22Rv1 (cell line): ENCODE results near the gene RFC4.
A peak's percentile ranks its signal among the peaks of the same experiment; 100 is the strongest.
"Not testable (repeated sequence)": the region's sequence is repeated elsewhere in the genome, so short reads cannot be mapped to it uniquely, and the experiment has no call there.

Source experiments
- H3K27ac ChIP-seq: fragments of 450-650 bp; 2 replicates; pipeline ENCODE4 v1.5.1; 2017
- ZFX ChIP-seq: fragments of 450-650 bp; IDR thresholded peaks from 2 replicates; pipeline ENCODE4 v1.6.1; 2017; ENCODE audit warnings: antibody characterized with exemption, borderline replicate concordance
- TF ChIP-seq, protein P1 (sequence below): fragments of 450-650 bp; IDR thresholded peaks from 2 replicates; pipeline ENCODE4 v1.5.1; 2017; ENCODE audit warnings: mild to moderate bottlenecking

Gene RFC4

DNA sequence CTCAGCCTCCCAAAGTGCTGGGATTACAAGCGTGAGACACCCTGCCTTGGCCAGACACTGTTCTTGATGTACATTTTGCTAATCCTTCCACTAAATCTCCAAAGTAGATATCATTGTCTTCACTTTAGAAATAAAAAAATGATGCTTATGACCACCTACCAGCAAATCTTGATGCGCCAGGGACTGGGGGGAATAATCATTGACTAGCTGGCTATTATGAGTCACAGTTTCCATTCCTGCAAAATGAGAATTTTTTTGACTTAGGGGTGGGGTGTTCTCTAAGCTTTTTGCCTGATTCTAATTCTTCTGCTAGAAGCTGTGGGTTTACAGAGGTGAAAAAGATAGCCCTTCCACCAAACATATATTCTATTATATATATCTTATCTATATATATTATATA is 17.1 kb upstream of the RFC4 start:
- H3K27ac ChIP-seq: no peak overlapping the region
- TF ChIP-seq, protein P1, sequence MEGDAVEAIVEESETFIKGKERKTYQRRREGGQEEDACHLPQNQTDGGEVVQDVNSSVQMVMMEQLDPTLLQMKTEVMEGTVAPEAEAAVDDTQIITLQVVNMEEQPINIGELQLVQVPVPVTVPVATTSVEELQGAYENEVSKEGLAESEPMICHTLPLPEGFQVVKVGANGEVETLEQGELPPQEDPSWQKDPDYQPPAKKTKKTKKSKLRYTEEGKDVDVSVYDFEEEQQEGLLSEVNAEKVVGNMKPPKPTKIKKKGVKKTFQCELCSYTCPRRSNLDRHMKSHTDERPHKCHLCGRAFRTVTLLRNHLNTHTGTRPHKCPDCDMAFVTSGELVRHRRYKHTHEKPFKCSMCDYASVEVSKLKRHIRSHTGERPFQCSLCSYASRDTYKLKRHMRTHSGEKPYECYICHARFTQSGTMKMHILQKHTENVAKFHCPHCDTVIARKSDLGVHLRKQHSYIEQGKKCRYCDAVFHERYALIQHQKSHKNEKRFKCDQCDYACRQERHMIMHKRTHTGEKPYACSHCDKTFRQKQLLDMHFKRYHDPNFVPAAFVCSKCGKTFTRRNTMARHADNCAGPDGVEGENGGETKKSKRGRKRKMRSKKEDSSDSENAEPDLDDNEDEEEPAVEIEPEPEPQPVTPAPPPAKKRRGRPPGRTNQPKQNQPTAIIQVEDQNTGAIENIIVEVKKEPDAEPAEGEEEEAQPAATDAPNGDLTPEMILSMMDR: no peak
- no peak for TF ChIP-seq ZFX

DNA sequence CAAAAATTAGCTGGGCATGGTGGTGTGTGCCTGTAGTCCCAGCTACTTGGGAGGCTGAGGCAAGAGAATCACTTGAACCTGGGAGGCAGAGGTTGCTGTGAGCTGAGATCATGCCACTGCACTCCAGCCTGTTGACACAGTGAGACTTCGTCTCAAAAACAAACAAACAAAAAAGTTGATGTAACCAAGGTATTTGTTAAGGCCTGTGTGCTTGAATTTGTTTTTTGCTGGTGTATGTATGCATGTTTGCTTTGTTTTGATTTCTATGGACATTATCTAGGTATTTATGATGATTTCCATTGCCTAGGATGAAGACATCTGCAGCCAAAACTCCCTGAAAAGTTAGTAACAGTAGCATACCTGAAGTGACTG is 16.1 kb upstream of the RFC4 start:
- not testable (repeated sequence) for H3K27ac ChIP-seq

- H3K27ac ChIP-seq: no peak overlapping the region
- TF ChIP-seq, protein P1: peak; percentile 90
- no peak for TF ChIP-seq ZFX
Observed at GRCh38 chr3:186821429-186822387, 15.4 kb upstream of the RFC4 start.

DNA sequence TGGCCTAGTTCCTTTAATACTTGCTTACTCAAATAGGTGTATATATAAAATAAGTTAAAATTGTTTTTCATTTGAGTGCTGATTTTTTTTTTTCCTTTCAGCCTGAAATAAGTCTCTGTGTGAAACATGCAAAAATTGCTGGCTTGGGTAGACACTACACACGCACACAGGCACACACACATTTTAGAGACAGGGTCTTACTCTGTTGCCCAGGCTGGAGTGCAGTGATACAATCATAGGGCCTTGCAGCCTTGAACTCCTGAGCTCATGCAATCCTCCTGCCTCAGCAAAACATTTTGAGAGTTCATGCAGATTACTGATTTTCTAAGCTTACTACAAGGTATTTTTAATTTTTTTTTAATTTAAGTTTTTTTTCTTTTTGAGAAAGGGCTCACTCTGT is 12.7 kb upstream of the RFC4 start:
- H3K27ac ChIP-seq: no peak overlapping the region
- TF ChIP-seq ZFX: no peak
- TF ChIP-seq, protein P1: no peak

GRCh38 chr3:186818516-186818915 is 12.2 kb upstream of the RFC4 start:
- no peak overlapping the region for H3K27ac ChIP-seq
- TF ChIP-seq ZFX: no peak
- TF ChIP-seq, protein P1: no peak

DNA sequence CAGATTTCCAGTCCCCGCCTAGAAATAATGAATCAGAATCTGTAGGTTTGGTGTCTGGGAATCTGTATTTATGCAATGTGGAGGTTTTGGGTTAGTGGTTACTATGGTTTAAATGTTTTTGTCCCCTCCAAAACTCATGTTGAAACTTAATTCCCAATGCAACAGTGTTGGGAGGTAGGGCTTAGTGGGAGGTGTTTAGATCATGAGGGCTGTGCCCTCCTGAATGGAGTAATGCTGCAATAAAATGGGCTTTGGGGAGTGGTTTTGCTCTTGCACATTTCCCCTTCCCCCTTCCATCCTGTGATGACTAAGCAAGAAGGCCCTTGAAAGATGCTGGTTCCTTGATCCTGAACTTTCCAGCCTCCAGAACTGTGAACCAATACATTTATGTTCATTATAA is 9.2 kb upstream of the RFC4 start:
- TF ChIP-seq, protein P1: no peak
- no peak for TF ChIP-seq ZFX
- no peak overlapping the region for H3K27ac ChIP-seq

GRCh38 chr3:186814100-186814499 is 7.8 kb upstream of the RFC4 start:
- no peak for TF ChIP-seq ZFX
- TF ChIP-seq, protein P1: no peak
- H3K27ac ChIP-seq: no peak overlapping the region

- H3K27ac ChIP-seq: not testable (repeated sequence)
Observed at GRCh38 chr3:186811313-186811712, 5.0 kb upstream of the RFC4 start.
